D721Med (cell line): ENCODE measurements around the gene AP1S3.

Experiments used
- DNase-seq: peaks from one replicate; pipeline ENCODE4 v3.0.0; 2011; ENCODE audit warnings: low spot score; ENCODE audit not compliant: insufficient read length
- FAIRE-seq: peaks from 2 replicates; lab custom pipeline; 2011; peaks lifted over from hg19 to GRCh38; lab: Jason Lieb, UNC
- CTCF ChIP-seq: IDR thresholded peaks from 2 replicates; pipeline ENCODE4 v1.5.1; 2012; ENCODE audit warnings: mild to moderate bottlenecking, control low read depth; ENCODE audit not compliant: insufficient read depth; ENCODE audit errors: missing control alignments

Gene AP1S3

GRCh38 chr2:223860809-223861738 lies 23.7 kb upstream of the AP1S3 start:
- no peak for TF ChIP-seq CTCF
- DNase-seq: no peak
- FAIRE-seq: no peak

GRCh38 chr2:223859070-223859469 lies 21.7 kb upstream of the AP1S3 start:
- DNase-seq (no peak), FAIRE-seq (no peak)
- no peak for TF ChIP-seq CTCF

GRCh38 chr2:223856584-223856983 lies 19.2 kb upstream of the AP1S3 start:
- DNase-seq: no peak
- no peak for FAIRE-seq
- no peak for TF ChIP-seq CTCF

GRCh38 chr2:223856021-223856420 lies 18.6 kb upstream of the AP1S3 start:
- no peak for TF ChIP-seq CTCF
- FAIRE-seq (no peak), DNase-seq (no peak)

- no peak for TF ChIP-seq CTCF
- DNase-seq: no peak
- no peak for FAIRE-seq
Observed at GRCh38 chr2:223855426-223855825, 18.0 kb upstream of the AP1S3 start.

- DNase-seq (no peak), FAIRE-seq (no peak)
- TF ChIP-seq CTCF: no peak
Observed at GRCh38 chr2:223854741-223855140, 17.4 kb upstream of the AP1S3 start.

- FAIRE-seq: no peak
- DNase-seq: no peak
Observed at GRCh38 chr2:223853425-223853837, 16.0 kb upstream of the AP1S3 start.

More at GRCh38 chr2:223853425-223853837, 16.0 kb upstream of the AP1S3 start:
- TF ChIP-seq CTCF: no peak
